Panc1 (cell line): ENCODE measurements around the gene ADSS2.

Experiments
- POLR2AphosphoS5 ChIP-seq: IDR thresholded peaks from 2 replicates; pipeline ENCODE4 v1.6.1; 2012; ENCODE audit warnings: mild to moderate bottlenecking, low read depth, low read length, moderate library complexity
- TF ChIP-seq, protein P1 (sequence below): fragments of 450-650 bp; IDR thresholded peaks from 2 replicates; pipeline ENCODE4 v1.5.1; 2017; ENCODE audit warnings: mild to moderate bottlenecking

DNA sequence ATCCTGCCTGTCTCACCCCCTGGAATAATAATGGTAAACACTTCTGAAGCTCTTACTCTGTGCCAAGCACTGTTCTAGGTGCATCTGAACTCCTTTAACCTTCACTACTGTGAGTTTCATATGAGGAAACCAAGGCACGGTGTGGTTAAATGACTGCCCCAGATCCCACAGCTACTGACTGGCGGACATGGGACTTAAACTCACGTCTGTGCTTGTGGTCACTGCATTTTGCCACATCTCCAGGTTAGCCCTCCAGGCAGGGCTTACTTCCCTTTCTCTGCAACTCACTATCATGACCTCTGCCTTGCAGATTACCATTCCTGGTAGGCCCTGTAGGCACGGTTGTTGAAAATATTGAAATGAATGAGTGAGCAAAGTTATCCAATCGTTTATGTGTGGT is 83.4 kb downstream of the ADSS2 start:
- TF ChIP-seq, protein P1, sequence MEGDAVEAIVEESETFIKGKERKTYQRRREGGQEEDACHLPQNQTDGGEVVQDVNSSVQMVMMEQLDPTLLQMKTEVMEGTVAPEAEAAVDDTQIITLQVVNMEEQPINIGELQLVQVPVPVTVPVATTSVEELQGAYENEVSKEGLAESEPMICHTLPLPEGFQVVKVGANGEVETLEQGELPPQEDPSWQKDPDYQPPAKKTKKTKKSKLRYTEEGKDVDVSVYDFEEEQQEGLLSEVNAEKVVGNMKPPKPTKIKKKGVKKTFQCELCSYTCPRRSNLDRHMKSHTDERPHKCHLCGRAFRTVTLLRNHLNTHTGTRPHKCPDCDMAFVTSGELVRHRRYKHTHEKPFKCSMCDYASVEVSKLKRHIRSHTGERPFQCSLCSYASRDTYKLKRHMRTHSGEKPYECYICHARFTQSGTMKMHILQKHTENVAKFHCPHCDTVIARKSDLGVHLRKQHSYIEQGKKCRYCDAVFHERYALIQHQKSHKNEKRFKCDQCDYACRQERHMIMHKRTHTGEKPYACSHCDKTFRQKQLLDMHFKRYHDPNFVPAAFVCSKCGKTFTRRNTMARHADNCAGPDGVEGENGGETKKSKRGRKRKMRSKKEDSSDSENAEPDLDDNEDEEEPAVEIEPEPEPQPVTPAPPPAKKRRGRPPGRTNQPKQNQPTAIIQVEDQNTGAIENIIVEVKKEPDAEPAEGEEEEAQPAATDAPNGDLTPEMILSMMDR: no peak
- no peak for TF ChIP-seq POLR2AphosphoS5
